ENCODE results near the gene TNK2. TPM values are rescaled to one million over a fixed set of nuclear protein-coding genes. Genes with fewer than 3 reads are reported as not detected.

TNK2 gene
- polyA plus RNA-seq, 3 donors: 0.84 to 131 (median 1.8) TPM

- Histone ChIP-seq H3K36me3 (replicated peaks in 1 of 2; ENCODE audit: control insufficient read depth in 1 of 2, insufficient read depth in 2 of 2, low read length in 2 of 2) (no peaks in the 10 kb centered on the region), H3K9me3 (replicated peaks in 1 of 2; ENCODE audit: control insufficient read depth in 1 of 2, insufficient read depth in 1 of 2, low read length in 2 of 2) (no peaks in the 10 kb centered on the region), H3K4me1 (ENCODE audit: control insufficient read depth in 1 of 2, insufficient read depth in 2 of 2, low read length in 2 of 2) (no peaks in the 10 kb centered on the region), H3K79me2 (ENCODE audit: insufficient read depth, low read length) (no peaks in the 10 kb centered on the region), H3K4me3 (replicated peaks in 1 of 3; ENCODE audit: low read depth in 2 of 3, low read length in 3 of 3) (no peak overlapping the region), H3K9ac (ENCODE audit: insufficient read depth, low read length, poor library complexity, severe bottlenecking) (no peak overlapping the region), H3K4me2 (replicated peaks; ENCODE audit: extremely low read depth, low read length, poor library complexity, severe bottlenecking) (no peak overlapping the region), H2AFZ (ENCODE audit: insufficient read depth, low read depth, low read length, poor library complexity, severe bottlenecking) (no peak overlapping the region), H3K27me3 (ENCODE audit: control insufficient read depth in 2 of 2, insufficient read depth in 2 of 2, low read length in 2 of 2) (no peaks in the 10 kb centered on the region), H3K27ac (ENCODE audit: low read depth in 1 of 2, low read length in 2 of 2) (no peak overlapping the region), H4K20me1 (ENCODE audit: insufficient read depth, low read length) (no peaks in the 10 kb centered on the region)
- DNase-seq: no peak
- Mint-ChIP-seq H3K27ac (no peak overlapping the region), H3K4me1 (no peaks in the 10 kb centered on the region), H3K9me3 (peaks cover 0 to 2% (median 0%) of the 10 kb centered on the region in 7 donors), H3K27me3 (ENCODE audit: low read depth in 3 of 3) (peaks cover 6 to 8% (median 8%) of the 10 kb centered on the region in 3 donors), H3K36me3 (no peaks in the 10 kb centered on the region), H3K4me3 (no peak overlapping the region)
- TF ChIP-seq CTCF (IDR thresholded peaks at IDR 0.05): no peak
- 93% methylated on average over 13 of the region's 16 CpGs for WGBS (ENCODE audit: insufficient coverage)
- intact Hi-C loops (cut with micrococcal nuclease): no loop called here
Observed at GRCh38 chr3:195822131-195822696, 86.1 kb downstream of the TNK2 start.

GRCh38 chr3:195821403-195822130 lies 86.8 kb downstream of the TNK2 start:
- no peak overlapping the region for H3K27ac Mint-ChIP-seq
- H3K9me3 ChIP-seq (replicated peaks in 1 of 2; ENCODE audit: control insufficient read depth in 1 of 2, insufficient read depth in 1 of 2, low read length in 2 of 2): no peaks in the 10 kb centered on the region
- peaks cover 0 to 2% (median 0%) of the 10 kb centered on the region in 7 donors for H3K9me3 Mint-ChIP-seq
- no peak overlapping the region for H3K27ac ChIP-seq (ENCODE audit: low read depth in 1 of 2, low read length in 2 of 2)
- no peaks in the 10 kb centered on the region for H3K27me3 ChIP-seq (ENCODE audit: control insufficient read depth in 2 of 2, insufficient read depth in 2 of 2, low read length in 2 of 2)
- H3K79me2 ChIP-seq (ENCODE audit: insufficient read depth, low read length): no peaks in the 10 kb centered on the region
- no peak overlapping the region for H3K9ac ChIP-seq (ENCODE audit: insufficient read depth, low read length, poor library complexity, severe bottlenecking)
- no peak overlapping the region for H3K4me2 ChIP-seq (replicated peaks; ENCODE audit: extremely low read depth, low read length, poor library complexity, severe bottlenecking)
- H3K4me1 Mint-ChIP-seq: no peaks in the 10 kb centered on the region
- H3K36me3 Mint-ChIP-seq: no peaks in the 10 kb centered on the region
- intact Hi-C loops (cut with micrococcal nuclease): no loop called here
- no peak for DNase-seq
- H3K36me3 ChIP-seq (replicated peaks in 1 of 2; ENCODE audit: control insufficient read depth in 1 of 2, insufficient read depth in 2 of 2, low read length in 2 of 2): no peaks in the 10 kb centered on the region
- H3K27me3 Mint-ChIP-seq (ENCODE audit: low read depth in 3 of 3): peaks cover 6 to 8% (median 8%) of the 10 kb centered on the region in 3 donors
- H3K4me1 ChIP-seq (ENCODE audit: control insufficient read depth in 1 of 2, insufficient read depth in 2 of 2, low read length in 2 of 2): no peaks in the 10 kb centered on the region
- TF ChIP-seq CTCF (IDR thresholded peaks at IDR 0.05): no peak
- H4K20me1 ChIP-seq (ENCODE audit: insufficient read depth, low read length): no peaks in the 10 kb centered on the region
- H3K4me3 Mint-ChIP-seq: no peak overlapping the region
- no peak overlapping the region for H3K4me3 ChIP-seq (replicated peaks in 1 of 3; ENCODE audit: low read depth in 2 of 3, low read length in 3 of 3)
- H2AFZ ChIP-seq (ENCODE audit: insufficient read depth, low read depth, low read length, poor library complexity, severe bottlenecking): no peak overlapping the region
- WGBS (ENCODE audit: insufficient coverage): 94% methylated on average over 17 of the region's 21 CpGs

Measured in CD14-positive monocyte (primary cell).